Astrocyte (in vitro differentiated cells and primary cell): ENCODE data around the gene ASAP2.

ENCODE experiments used
- CTCF ChIP-seq: IDR thresholded peaks from 2 replicates; pipeline ENCODE4 v1.5.1; 2011; ENCODE audit warnings: low read depth, mild to moderate bottlenecking, inconsistent platforms, low read length, moderate library complexity; ENCODE audit not compliant: insufficient read depth
- EZH2 ChIP-seq: IDR thresholded peaks from 2 replicates; pipeline ENCODE4 v1.6.1; 2012; ENCODE audit warnings: mild to moderate bottlenecking, low read length, inconsistent platforms; ENCODE audit not compliant: insufficient read depth

GRCh38 chr2:9276074-9276473, 69.5 kb downstream of the ASAP2 start:
- no peak for TF ChIP-seq CTCF
- no peak for TF ChIP-seq EZH2
